Osteoblast (primary cell): ENCODE results near the gene TMEM260. TPM values are rescaled to one million over a fixed set of nuclear protein-coding genes. Genes with fewer than 3 reads are reported as not detected.

Experiments used
- total RNA-seq: library from RNA; depleted of rRNA; stranded (reverse); fragments of >200 nt; gene quantifications from 2 replicates; pipeline ENCODE4 v1.2.3, GENCODE V29; 2012

TMEM260 gene
- total RNA-seq, 1 donor: 15.6 TPM

Other genes starting within 250 kb of the TMEM260 start
- not detected in 2 replicates for gene OTX2, start 230.7 kb downstream of the TMEM260 start, total RNA-seq